GM12878 (cell line): ENCODE results near the gene AAGAB. TPM values are rescaled to one million over a fixed set of nuclear protein-coding genes. Genes with fewer than 3 reads are reported as not detected.

ENCODE experiments used
- ATAC-seq: fragments of 200-7000 bp; cut with Tn5 transposase; 3 replicates; pipeline ENCODE4 v1.9.1; 2020; ENCODE audit warnings: mild to moderate bottlenecking, moderate library complexity
- BruUV-seq: library from RNA; stranded (reverse); fragments of 400-500 nt; replicated peaks from 2 replicates; lab custom pipeline; 2021; lab: Mats Ljungman, UMichigan
- CTCF ChIA-PET: fragments of 300-600 bp; sonication (Branson Sonifier 250); formaldehyde crosslinking; extraction: SDS; loops from one replicate; lab custom pipeline; 2021; ENCODE audit warnings: inconsistent platforms; lab: Yijun Ruan, JAX
- POLR2A ChIA-PET: fragments of 350-600 bp; formaldehyde crosslinking; extraction: SDS; loops from one replicate; lab custom pipeline; 2021; ENCODE audit warnings: inconsistent platforms; lab: Charles Lee
- RAD21 ChIA-PET: fragments of 300-600 bp; sonication (Branson Sonifier 250); formaldehyde crosslinking; loops from one replicate; lab custom pipeline; 2023; ENCODE audit warnings: antibody characterized with exemption; ENCODE audit not compliant: unreplicated experiment; lab: Charles Lee
- SMC1A ChIA-PET: fragments of 300-600 bp; sonication (Branson Sonifier 250); formaldehyde crosslinking; loops from one replicate; lab custom pipeline; 2023; ENCODE audit not compliant: unreplicated experiment, uncharacterized antibody; lab: Charles Lee
- DNase-seq: peaks from one replicate; pipeline ENCODE4 v3.0.0-alpha.2; 2011; ENCODE audit warnings: low read depth, low spot score
- FAIRE-seq: peaks from 3 replicates; lab custom pipeline; 2011; peaks lifted over from hg19 to GRCh38; lab: Jason Lieb, UNC
- H2AFZ ChIP-seq: 2 replicates; pipeline ENCODE4 v1.6.0; 2011; ENCODE audit warnings: low read depth, low read length, control low read depth; ENCODE audit not compliant: control insufficient read depth
- H3K27ac ChIP-seq: 2 replicates; pipeline ENCODE4 v1.5.1; 2011; ENCODE audit warnings: control low read depth; ENCODE audit not compliant: control insufficient read depth, insufficient read depth
- H3K27me3 ChIP-seq, 2 experiments: replicated peaks in 1 of 2; 2 replicates each; pipeline versions ENCODE4 v1.6.0 to v1.6.1; 2011; ENCODE audit warnings: low read length in 1 of 2; ENCODE audit not compliant: control insufficient read depth in 2 of 2, insufficient read depth in 2 of 2
- H3K36me3 ChIP-seq, 2 experiments: 2 replicates each; pipeline ENCODE4 v1.5.1; 2011; ENCODE audit warnings: low read length in 1 of 2; ENCODE audit not compliant: control insufficient read depth in 2 of 2, insufficient read depth in 2 of 2
- H3K4me1 ChIP-seq: 2 replicates; pipeline ENCODE4 v1.6.1; 2011; ENCODE audit warnings: mild to moderate bottlenecking, low read length, moderate library complexity, mixed read lengths; ENCODE audit not compliant: control insufficient read depth, insufficient read depth
- H3K4me2 ChIP-seq: 2 replicates; pipeline ENCODE4 v1.6.0; 2011; ENCODE audit warnings: control low read depth; ENCODE audit not compliant: control insufficient read depth, insufficient read depth
- H3K4me3 ChIP-seq: fragments of 200-600 bp; sonication (generic); 2 replicates; pipeline ENCODE4 v1.5.1; 2016
- H3K79me2 ChIP-seq: 2 replicates; pipeline ENCODE4 v1.6.0; 2011; ENCODE audit warnings: low read length; ENCODE audit not compliant: control insufficient read depth, insufficient read depth
- H3K9ac ChIP-seq: 2 replicates; pipeline ENCODE4 v1.8.0; 2011; ENCODE audit warnings: low read length, control low read depth, mixed read lengths; ENCODE audit not compliant: control insufficient read depth, insufficient read depth
- H3K9me3 ChIP-seq: replicated peaks from 3 replicates; pipeline ENCODE4 v1.5.1; 2011; ENCODE audit warnings: mild to moderate bottlenecking, low read length; ENCODE audit not compliant: control insufficient read depth, insufficient read depth
- H4K20me1 ChIP-seq: 2 replicates; pipeline ENCODE4 v1.6.0; 2011; ENCODE audit not compliant: control insufficient read depth, insufficient read depth
- BHLHE40 ChIP-seq, 2 experiments: fragments of 450-650 bp in 1 of 2; IDR thresholded peaks; 2 replicates each; pipeline ENCODE4 v1.6.1; 2011 to 2017; ENCODE audit warnings: low read depth in 2 of 2, borderline replicate concordance in 1 of 2, improper control_type of control experiment in 1 of 2, low read length in 1 of 2, mild to moderate bottlenecking in 1 of 2
- CEBPB ChIP-seq, 2 experiments: fragments of 150-350 bp in 1 of 2; IDR thresholded peaks; 2 replicates each; pipeline ENCODE4 v1.6.1; 2012 to 2014; ENCODE audit warnings: low read depth in 2 of 2, low read length in 2 of 2, borderline replicate concordance in 1 of 2, inconsistent platforms in 1 of 2
- CHD1 ChIP-seq: IDR thresholded peaks from 2 replicates; pipeline ENCODE4 v1.6.1; 2012; ENCODE audit warnings: low read depth, low read length, improper control_type of control experiment
- MTA2 ChIP-seq: fragments of 450-650 bp; IDR thresholded peaks from 2 replicates; pipeline ENCODE4 v1.6.1; 2016; ENCODE audit warnings: low read depth, mild to moderate bottlenecking, moderate library complexity
- NFIC ChIP-seq: IDR thresholded peaks from 2 replicates; pipeline ENCODE4 v1.6.1; 2012; ENCODE audit warnings: low read depth, mild to moderate bottlenecking, inconsistent platforms, low read length, moderate library complexity
- NFXL1 ChIP-seq: fragments of 450-650 bp; IDR thresholded peaks from 2 replicates; pipeline ENCODE4 v1.6.1; 2017; ENCODE audit warnings: antibody characterized with exemption, mild to moderate bottlenecking, borderline replicate concordance
- PAX8 ChIP-seq: fragments of 450-650 bp; IDR thresholded peaks from 2 replicates; pipeline ENCODE4 v1.6.1; 2017; ENCODE audit warnings: mild to moderate bottlenecking, moderate library complexity
- RCOR1 ChIP-seq: conservative IDR thresholded peaks from 2 replicates; pipeline ENCODE4 v1.6.1; 2012; ENCODE audit warnings: low read depth, low read length, improper control_type of control experiment
- SRF ChIP-seq, 2 experiments: IDR thresholded peaks; 2 replicates each; pipeline ENCODE4 v1.6.1; 2011; ENCODE audit warnings: low read depth in 2 of 2, low read length in 2 of 2, mild to moderate bottlenecking in 1 of 2, moderate library complexity in 1 of 2
- STAT3 ChIP-seq: IDR thresholded peaks from 2 replicates; pipeline ENCODE4 v1.6.1; 2011; ENCODE audit warnings: low read depth, low read length, improper control_type of control experiment
- ZNF217 ChIP-seq: fragments of 450-650 bp; IDR thresholded peaks from 2 replicates; pipeline ENCODE4 v1.6.1; 2017; ENCODE audit warnings: antibody characterized with exemption, mild to moderate bottlenecking
- ZNF622 ChIP-seq: fragments of 450-650 bp; IDR thresholded peaks from 2 replicates; pipeline ENCODE4 v1.6.1; 2017; ENCODE audit warnings: mild to moderate bottlenecking, inconsistent platforms
- in situ Hi-C: fragments of 300-500 bp; cut with MboI; formaldehyde crosslinking; loops from 9 replicates; pipeline ENCODE4 v1.14.3; 2018; ENCODE audit warnings: mixed read lengths
- intact Hi-C: fragments of 100-400 bp; cut with micrococcal nuclease; formaldehyde crosslinking; loops from one replicate; pipeline ENCODE4 v1.14.2; 2022; ENCODE audit not compliant: unreplicated experiment
- polyA plus RNA-seq, 11 experiments: library from polyadenylated mRNA; depleted of rRNA in 4 of 11; unstranded in 6 of 11; stranded (reverse) in 5 of 11; fragments of >200 nt; fragmentation: Nextera tagmentation in 4 of 11; fragmentation: Illumina TruSeq in 1 of 11; extraction: Ambion mirVana in 4 of 11; extraction: Trizol in 1 of 11; gene quantifications; 1 replicate in 1 of 11; 2 replicates in 10 of 11; pipeline versions ENCODE4 v1.2.1 to v1.2.3, GENCODE V29; 2011 to 2016; ENCODE audit warnings: inconsistent platforms in 2 of 11, missing spikeins in 2 of 11, low read depth in 1 of 11
- total RNA-seq, 4 experiments: library from RNA; depleted of rRNA in 3 of 4; stranded (reverse); fragments of >200 nt in 3 of 4; fragmentation: Illumina TruSeq in 1 of 4; extraction: Trizol in 1 of 4; gene quantifications; 2 replicates each; pipeline versions ENCODE4 v1.2.1 to v1.2.3, GENCODE V29; 2013 to 2021
- TF ChIP-seq, protein P1 (sequence below): fragments of 450-650 bp; formaldehyde crosslinking; IDR thresholded peaks from 2 replicates; pipeline ENCODE4 v1.4.0; 2020; ENCODE audit warnings: mild to moderate bottlenecking, moderate library complexity
- TF ChIP-seq, protein P2 (sequence below): IDR thresholded peaks from 2 replicates; pipeline ENCODE4 v1.6.1; 2011; ENCODE audit warnings: mild to moderate bottlenecking, low read depth, low read length, moderate library complexity; ENCODE audit not compliant: insufficient replicate concordance
- TF ChIP-seq, protein P3 (sequence below): fragments of 450-650 bp; formaldehyde crosslinking; IDR thresholded peaks from 2 replicates; pipeline ENCODE4 v1.5.0; 2022; ENCODE audit warnings: mild to moderate bottlenecking, missing genetic modification characterization

AAGAB gene
- total and polyA plus RNA-seq, 10 of the 15 experiments (the other 5 are each of a cell fraction or from before 2014, with no cell fraction given) = 11.4 to 62.3 (median 38.0) TPM

DNA sequence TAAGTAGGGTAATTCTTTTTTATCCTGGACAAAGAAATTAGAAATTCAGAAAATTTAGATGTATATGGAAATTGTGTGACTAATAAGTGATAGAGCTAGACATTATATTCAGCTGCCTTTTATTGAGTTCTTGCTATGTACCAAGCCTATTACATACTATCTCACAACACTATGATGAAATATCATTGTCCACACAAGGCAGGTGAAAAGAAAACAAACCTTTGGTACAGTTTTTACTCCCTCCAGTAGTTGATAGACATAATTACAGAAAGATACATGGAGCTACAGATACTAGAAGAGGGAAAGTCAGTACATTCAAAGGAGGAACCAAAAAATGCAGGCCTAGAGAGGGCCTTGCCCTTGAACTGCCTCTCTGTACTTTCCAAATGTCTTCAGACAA is 4.9 kb upstream of the AAGAB start:
- SMC1A ChIA-PET = interaction anchor here (1.2 kb wide), 1 partner anchor 32 kb away, joined by 3 read pairs; no protein-coding TSS in a partner anchor
- no peaks in the 10 kb centered on the region for H3K27me3 ChIP-seq
- no peak for DNase-seq
- RAD21 ChIA-PET = no interaction called here
- no peak overlapping the region for H2AFZ ChIP-seq
- H3K79me2 ChIP-seq = peaks cover under 1% of the 10 kb centered on the region; the same call in 1 of the 2 replicates
- H3K27ac ChIP-seq = no peak overlapping the region
- no peak for ATAC-seq
- FAIRE-seq = no peak
- H3K4me1 ChIP-seq = no peaks in the 10 kb centered on the region
- H3K4me2 ChIP-seq = no peak overlapping the region
- POLR2A ChIA-PET = no interaction called here
- no TSS peak for BruUV-seq
- H3K36me3 ChIP-seq = no peaks in the 10 kb centered on the region
- CTCF ChIA-PET = no interaction called here
- no peaks in the 10 kb centered on the region for H3K9me3 ChIP-seq
- no peak overlapping the region for H3K4me3 ChIP-seq
- intact Hi-C loops (no loop called here), in situ Hi-C loops (no loop called here)
- no peak overlapping the region for H3K9ac ChIP-seq
- no peaks in the 10 kb centered on the region for H4K20me1 ChIP-seq
- no peak for TF ChIP-seq ZNF217
- no peak for TF ChIP-seq ZNF622
- no peak for TF ChIP-seq NFIC
- no peak for TF ChIP-seq SRF (IDR thresholded peaks at IDR 0.05; ENCODE audit: low read depth in 2 of 2, low read length in 2 of 2)
- no peak for TF ChIP-seq BHLHE40 (IDR thresholded peaks at IDR 0.05; ENCODE audit: borderline replicate concordance in 1 of 2, low read depth in 2 of 2, low read length in 1 of 2)
- no peak for TF ChIP-seq MTA2
- TF ChIP-seq, protein P1, sequence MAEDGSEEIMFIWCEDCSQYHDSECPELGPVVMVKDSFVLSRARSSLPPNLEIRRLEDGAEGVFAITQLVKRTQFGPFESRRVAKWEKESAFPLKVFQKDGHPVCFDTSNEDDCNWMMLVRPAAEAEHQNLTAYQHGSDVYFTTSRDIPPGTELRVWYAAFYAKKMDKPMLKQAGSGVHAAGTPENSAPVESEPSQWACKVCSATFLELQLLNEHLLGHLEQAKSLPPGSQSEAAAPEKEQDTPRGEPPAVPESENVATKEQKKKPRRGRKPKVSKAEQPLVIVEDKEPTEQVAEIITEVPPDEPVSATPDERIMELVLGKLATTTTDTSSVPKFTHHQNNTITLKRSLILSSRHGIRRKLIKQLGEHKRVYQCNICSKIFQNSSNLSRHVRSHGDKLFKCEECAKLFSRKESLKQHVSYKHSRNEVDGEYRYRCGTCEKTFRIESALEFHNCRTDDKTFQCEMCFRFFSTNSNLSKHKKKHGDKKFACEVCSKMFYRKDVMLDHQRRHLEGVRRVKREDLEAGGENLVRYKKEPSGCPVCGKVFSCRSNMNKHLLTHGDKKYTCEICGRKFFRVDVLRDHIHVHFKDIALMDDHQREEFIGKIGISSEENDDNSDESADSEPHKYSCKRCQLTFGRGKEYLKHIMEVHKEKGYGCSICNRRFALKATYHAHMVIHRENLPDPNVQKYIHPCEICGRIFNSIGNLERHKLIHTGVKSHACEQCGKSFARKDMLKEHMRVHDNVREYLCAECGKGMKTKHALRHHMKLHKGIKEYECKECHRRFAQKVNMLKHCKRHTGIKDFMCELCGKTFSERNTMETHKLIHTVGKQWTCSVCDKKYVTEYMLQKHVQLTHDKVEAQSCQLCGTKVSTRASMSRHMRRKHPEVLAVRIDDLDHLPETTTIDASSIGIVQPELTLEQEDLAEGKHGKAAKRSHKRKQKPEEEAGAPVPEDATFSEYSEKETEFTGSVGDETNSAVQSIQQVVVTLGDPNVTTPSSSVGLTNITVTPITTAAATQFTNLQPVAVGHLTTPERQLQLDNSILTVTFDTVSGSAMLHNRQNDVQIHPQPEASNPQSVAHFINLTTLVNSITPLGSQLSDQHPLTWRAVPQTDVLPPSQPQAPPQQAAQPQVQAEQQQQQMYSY (CRISPR knock-in tag) = no peak
- no peak for TF ChIP-seq PAX8
- no peak for TF ChIP-seq CEBPB (IDR thresholded peaks at IDR 0.05; ENCODE audit: borderline replicate concordance in 1 of 2, low read depth in 2 of 2, low read length in 2 of 2)
- no peak for TF ChIP-seq CHD1
- TF ChIP-seq, protein P2, sequence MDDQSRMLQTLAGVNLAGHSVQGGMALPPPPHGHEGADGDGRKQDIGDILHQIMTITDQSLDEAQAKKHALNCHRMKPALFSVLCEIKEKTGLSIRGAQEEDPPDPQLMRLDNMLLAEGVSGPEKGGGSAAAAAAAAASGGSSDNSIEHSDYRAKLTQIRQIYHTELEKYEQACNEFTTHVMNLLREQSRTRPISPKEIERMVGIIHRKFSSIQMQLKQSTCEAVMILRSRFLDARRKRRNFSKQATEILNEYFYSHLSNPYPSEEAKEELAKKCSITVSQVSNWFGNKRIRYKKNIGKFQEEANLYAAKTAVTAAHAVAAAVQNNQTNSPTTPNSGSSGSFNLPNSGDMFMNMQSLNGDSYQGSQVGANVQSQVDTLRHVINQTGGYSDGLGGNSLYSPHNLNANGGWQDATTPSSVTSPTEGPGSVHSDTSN = no peak
- no peak for TF ChIP-seq STAT3
- TF ChIP-seq, protein P3, sequence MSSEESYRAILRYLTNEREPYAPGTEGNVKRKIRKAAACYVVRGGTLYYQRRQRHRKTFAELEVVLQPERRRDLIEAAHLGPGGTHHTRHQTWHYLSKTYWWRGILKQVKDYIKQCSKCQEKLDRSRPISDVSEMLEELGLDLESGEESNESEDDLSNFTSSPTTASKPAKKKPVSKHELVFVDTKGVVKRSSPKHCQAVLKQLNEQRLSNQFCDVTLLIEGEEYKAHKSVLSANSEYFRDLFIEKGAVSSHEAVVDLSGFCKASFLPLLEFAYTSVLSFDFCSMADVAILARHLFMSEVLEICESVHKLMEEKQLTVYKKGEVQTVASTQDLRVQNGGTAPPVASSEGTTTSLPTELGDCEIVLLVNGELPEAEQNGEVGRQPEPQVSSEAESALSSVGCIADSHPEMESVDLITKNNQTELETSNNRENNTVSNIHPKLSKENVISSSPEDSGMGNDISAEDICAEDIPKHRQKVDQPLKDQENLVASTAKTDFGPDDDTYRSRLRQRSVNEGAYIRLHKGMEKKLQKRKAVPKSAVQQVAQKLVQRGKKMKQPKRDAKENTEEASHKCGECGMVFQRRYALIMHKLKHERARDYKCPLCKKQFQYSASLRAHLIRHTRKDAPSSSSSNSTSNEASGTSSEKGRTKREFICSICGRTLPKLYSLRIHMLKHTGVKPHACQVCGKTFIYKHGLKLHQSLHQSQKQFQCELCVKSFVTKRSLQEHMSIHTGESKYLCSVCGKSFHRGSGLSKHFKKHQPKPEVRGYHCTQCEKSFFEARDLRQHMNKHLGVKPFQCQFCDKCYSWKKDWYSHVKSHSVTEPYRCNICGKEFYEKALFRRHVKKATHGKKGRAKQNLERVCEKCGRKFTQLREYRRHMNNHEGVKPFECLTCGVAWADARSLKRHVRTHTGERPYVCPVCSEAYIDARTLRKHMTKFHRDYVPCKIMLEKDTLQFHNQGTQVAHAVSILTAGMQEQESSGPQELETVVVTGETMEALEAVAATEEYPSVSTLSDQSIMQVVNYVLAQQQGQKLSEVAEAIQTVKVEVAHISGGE (CRISPR knock-in tag) = no peak
- no peak for TF ChIP-seq NFXL1
- no peak for TF ChIP-seq RCOR1
